Fibroblast of the aortic adventitia (primary cell): ENCODE results near the gene C19orf85. TPM values are rescaled to one million over a fixed set of nuclear protein-coding genes. Genes with fewer than 3 reads are reported as not detected.

Experiments used
- DNase-seq: peaks from one replicate; pipeline ENCODE4 v3.0.0-alpha.2; 2010; ENCODE audit warnings: low read depth
- H3K4me3 ChIP-seq: 2 replicates; pipeline ENCODE4 v1.5.1; 2011; ENCODE audit warnings: low read depth, mild to moderate bottlenecking, control low read depth, low read length, moderate library complexity
- total RNA-seq: library from RNA; depleted of rRNA; stranded (reverse); fragments of >200 nt; gene quantifications from 2 replicates; pipeline ENCODE4 v1.2.3, GENCODE V29; 2012; ENCODE audit warnings: low replicate concordance
- TF ChIP-seq, protein P1 (sequence below): IDR thresholded peaks from 2 replicates; pipeline ENCODE4 v1.5.1; 2011; ENCODE audit warnings: mild to moderate bottlenecking, low read length, control low read depth, inconsistent platforms; ENCODE audit not compliant: insufficient read depth

C19orf85 gene
- total RNA-seq, 1 donor: not detected

GRCh38 chr19:55434356-55434919, 30.1 kb downstream of the C19orf85 start:
- TF ChIP-seq, protein P1, sequence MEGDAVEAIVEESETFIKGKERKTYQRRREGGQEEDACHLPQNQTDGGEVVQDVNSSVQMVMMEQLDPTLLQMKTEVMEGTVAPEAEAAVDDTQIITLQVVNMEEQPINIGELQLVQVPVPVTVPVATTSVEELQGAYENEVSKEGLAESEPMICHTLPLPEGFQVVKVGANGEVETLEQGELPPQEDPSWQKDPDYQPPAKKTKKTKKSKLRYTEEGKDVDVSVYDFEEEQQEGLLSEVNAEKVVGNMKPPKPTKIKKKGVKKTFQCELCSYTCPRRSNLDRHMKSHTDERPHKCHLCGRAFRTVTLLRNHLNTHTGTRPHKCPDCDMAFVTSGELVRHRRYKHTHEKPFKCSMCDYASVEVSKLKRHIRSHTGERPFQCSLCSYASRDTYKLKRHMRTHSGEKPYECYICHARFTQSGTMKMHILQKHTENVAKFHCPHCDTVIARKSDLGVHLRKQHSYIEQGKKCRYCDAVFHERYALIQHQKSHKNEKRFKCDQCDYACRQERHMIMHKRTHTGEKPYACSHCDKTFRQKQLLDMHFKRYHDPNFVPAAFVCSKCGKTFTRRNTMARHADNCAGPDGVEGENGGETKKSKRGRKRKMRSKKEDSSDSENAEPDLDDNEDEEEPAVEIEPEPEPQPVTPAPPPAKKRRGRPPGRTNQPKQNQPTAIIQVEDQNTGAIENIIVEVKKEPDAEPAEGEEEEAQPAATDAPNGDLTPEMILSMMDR: no peak
- DNase-seq: no peak
- H3K4me3 ChIP-seq: no peak overlapping the region

DNA sequence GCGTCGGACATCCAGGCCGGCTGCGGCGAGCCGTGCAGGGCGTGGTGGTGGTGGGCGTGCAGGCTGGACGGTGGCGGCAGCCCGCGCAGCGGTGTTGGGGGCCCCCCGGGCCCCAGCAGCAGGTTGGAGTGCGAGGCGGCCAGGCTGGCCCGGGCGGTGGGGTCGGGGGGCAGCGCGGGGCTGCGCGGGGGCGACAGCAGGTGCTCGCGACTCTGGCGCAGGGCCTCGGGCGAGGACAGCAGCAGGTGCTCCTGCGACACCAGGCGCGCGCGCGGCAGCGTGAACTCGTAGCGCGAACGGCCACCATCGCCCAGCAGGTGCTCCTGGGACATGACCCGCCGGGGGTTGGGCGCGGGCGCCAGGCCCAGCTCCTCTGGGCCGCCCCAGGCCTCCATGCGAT, 31.3 kb downstream of the C19orf85 start:
- no peak overlapping the region for H3K4me3 ChIP-seq
- TF ChIP-seq, protein P1: no peak
- no peak for DNase-seq

DNA sequence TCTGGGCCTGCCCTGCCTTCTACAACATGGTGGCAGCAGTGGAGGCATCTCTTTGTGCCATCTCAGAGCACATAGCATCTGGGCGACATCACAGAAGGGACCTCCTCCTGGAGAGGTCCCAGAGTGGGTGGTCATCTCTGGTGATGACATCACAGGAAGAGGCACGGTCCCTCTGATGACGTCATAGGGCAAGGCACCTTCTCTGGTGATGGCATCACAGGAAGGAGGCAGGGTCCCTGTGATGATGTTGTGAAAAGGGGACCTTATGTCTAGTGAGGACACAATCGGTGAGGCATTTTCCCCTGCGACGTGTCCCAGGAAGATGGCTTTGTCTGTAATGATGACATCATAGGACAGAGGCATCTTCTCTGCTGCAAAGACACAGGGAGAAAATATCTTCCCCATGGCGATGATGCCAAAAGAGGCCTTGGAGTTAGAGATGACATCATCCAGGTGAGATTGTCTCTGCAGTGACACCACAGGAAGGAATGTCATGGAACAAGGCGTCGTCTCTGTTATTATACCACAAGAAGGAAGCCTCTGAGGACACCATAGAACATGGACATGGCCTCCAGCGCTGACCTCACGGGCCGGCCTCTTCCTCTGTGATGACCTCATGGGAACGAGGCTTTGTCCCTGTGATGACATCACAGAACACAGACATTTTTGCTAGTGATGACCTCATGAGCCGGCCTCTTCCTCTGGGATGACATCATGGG, 32.2 kb downstream of the C19orf85 start:
- no peak overlapping the region for H3K4me3 ChIP-seq
- TF ChIP-seq, protein P1: no peak
- no peak for DNase-seq

- no peak for DNase-seq
- H3K4me3 ChIP-seq: no peak overlapping the region
- TF ChIP-seq, protein P1: no peak
Measured at GRCh38 chr19:55431183-55431582, 33.4 kb downstream of the C19orf85 start.

DNA sequence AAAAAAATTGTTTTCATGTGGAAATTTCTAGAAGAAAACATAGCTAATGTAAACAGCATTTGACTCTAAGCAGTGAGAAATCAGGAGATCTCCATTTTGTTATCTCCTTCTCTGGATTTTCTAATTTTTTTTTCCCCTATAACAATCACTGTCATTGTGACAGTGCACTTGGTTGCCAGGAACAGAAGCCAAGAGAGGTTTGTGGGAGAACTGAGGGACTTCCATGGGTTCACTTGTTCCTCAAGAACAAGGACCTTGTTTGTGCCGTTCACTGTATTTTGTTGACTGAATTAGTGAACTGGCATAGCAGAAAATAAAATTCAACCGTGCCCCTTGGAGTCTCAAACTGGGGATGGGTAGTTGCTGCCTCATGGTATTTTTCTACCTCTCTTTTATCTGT, 38.5 kb downstream of the C19orf85 start:
- TF ChIP-seq, protein P1: no peak
- DNase-seq: no peak
- no peak overlapping the region for H3K4me3 ChIP-seq

- DNase-seq: no peak
- TF ChIP-seq, protein P1: no peak
- no peak overlapping the region for H3K4me3 ChIP-seq
Measured at GRCh38 chr19:55424518-55424917, 40.0 kb downstream of the C19orf85 start.
